Stimulated activated CD4-positive, alpha-beta T cell treated with anti-CD3 and anti-CD28 coated beads, Interleukin-4, amount 100 ng/mL, for 48 hours (primary cell): ENCODE results near the gene RAX2.

Experiments
- DNase-seq, 2 donors: peaks; one replicate each; pipeline ENCODE4 v3.0.0-alpha.2; 2020; ENCODE audit warnings: low read depth in 2 of 2

RAX2 gene

DNA sequence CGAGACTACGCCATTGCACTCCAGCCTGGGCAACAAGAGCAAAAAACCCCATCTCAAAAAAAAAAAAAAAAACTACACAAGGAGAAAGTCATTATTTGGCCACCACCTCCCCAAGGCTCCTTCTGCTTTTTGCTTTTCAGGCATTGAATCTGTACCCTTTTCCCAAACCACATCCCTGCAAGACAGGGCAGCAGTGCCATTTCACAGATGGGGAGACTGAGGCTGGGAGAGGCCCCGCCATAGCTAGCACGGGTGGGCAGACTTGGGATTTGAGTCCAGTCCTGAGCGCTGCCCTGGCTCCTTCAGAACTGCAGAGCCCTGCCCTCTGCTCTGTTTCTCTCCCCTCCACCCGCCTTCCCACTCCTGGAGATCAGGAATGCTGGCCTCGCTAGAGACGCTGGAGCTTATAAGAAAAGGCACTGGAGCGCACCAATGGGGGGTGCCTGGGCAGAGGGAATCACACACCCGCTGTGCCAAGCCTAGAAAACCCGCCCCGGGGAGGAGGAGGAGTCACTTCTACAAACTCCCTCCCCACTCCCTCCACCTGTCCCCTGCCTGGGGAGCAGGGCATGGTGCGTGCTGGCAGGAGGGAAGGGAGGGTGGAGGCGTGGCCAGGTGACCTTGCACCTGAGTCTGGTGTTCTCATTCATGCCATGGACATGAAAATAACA is 46.3 kb downstream of the RAX2 start:
- DNase-seq, result no peak

DNA sequence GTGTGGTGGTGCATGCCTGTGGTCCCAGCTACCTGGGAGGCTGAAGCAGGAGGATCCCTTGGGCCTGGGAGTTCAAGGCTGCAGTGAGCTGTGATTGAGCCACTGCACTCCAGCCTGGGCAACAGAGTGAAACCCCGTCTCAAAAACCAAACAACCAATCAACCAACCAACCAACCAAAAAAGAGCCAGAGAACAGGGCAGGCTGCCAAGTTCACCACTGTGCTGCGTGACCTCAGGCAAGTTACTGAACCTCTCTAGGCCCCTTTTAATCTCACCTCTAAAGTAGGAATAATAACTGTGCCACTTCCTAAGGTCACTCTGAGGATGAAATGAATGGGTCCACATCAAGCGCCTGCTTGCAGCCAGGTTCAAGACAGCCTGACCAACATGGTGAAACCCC is 46.9 kb downstream of the RAX2 start:
- DNase-seq, result no peak

DNA sequence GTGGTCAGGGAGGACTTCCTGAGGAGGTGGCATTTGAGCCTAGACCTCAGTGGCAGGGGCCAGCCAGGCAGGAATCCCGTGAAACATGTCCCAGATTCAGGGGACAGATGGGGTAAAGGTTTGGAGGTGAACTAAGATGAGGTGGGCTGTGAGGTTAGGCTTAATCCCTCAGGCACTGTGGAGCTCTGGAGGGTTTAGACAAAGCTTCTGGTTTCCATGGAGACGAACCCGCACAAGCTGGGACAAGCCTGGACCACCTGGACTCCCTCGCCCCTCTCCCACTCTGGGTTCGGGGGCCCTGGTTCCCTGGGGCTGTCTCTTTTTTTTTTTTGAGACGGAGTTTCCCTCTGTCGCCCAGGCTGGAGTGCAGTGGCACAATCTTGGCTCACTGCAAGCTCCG is 48.1 kb downstream of the RAX2 start:
- no peak for DNase-seq

DNA sequence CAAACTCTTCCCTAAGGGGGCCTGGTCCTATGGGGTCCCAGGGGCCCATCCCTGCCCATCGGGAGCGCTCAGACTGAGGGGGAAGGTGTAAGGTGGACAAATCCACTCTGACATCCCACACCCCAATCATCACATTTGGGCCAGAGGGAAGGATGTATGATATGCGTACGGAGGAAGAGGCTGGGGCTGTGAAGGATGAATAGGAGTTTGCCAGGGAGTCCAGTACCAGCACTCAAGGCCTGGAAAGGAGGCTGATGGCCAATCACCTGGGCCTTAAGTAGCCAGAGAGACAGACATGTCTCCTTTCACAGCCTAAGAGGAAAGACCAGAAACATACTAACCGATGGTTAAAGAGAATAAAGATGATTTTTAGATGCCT is 48.9 kb downstream of the RAX2 start:
- DNase-seq, result no peak

DNA sequence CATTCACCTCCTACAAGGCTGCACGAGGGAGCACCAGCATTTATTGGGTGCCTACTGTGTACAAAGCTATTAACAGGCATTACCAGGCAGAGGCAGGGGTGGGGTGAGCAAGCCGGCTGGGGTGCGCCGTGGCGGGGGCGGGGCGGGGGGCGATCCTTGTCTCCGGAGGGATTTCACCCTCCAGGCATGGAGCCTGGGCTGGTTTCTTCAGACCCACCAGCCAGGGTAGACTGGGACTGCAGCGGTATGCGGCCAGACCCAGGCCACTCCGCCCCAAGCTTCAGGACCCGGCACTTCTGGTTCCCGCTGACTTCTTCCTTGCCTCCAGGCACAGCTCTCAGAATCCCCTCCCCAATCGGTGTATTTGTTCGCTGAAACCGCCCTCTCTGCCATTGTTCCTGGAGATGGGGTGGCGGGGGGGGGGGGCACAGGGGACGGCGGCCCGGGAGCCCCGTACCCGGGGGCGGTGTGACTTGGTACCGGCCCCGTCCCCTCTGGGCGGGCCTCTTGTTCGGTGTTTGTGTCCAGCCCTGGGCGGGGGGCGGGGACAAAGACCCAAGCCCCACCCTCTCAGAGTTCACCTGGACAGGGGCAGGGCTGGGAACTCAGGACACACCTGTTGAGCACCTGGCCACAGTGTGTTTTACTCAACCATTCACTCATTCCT is 49.5 kb downstream of the RAX2 start:
- no peak for DNase-seq

DNA sequence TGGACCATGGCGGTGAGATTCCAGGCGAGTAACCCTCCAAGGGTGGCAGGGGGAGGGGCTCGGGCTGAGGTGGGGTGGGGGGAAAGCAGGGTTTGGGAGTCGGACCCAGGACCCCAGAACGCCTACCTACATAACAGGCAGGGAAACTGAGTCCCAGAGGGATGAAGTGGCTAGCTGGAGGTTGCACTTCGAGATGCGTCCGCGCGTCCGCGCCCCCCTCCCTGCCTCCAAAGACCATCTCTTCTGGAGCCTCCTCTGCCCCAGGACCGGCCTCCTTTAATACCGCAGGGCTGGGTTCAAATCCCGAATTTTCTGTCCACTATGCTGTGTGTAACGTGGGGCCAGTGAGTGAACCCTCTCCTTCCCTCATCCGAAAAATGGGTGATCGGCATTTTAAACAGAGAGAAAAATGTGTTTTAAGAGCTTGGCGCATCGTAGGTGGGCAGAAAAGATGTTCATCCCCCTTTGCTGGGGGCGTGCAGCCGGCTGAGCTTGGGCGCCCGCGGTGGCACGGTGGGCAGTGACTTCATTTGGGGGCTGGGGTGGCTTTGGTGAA is 50.1 kb downstream of the RAX2 start:
- DNase-seq, result no peak

DNA sequence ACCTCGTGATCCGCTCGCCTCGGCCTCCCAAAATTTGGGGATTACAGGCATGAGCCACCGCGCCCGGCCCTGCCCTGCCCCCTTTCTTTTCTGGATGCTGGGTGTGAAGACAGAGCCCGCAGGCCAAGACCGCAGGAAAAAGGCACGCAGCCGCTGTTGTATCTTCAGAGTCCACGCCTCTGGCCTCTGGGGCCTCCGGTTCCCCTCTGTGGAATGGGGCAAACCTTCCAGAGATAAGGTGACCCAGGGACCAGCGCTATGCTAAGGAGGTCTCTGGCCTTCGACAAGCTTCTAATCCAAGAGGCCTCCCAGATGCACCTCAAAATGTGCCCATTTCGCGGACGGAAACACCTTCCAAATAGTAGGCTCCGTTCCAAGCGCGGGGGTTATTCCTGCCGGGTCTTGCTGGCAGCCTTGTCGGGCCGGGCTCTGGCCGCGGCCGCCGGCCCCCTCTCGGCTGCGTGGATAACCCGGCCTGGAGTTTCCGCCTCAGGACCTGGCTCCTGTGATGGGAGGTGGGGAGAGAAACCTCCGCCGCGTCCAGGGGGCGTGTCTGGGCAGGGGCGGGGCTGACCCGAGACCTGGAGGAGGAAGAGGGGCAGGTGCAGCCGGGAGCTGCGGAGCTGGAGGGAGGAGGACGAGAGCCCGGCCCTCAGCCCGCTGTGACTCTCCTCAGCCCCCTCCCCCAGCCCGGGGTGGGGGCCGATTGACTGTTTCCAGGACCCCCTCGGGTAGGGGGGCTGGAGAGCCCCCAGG is 50.7 kb downstream of the RAX2 start:
- DNase-seq, result peak; percentile 87 to 88

DNA sequence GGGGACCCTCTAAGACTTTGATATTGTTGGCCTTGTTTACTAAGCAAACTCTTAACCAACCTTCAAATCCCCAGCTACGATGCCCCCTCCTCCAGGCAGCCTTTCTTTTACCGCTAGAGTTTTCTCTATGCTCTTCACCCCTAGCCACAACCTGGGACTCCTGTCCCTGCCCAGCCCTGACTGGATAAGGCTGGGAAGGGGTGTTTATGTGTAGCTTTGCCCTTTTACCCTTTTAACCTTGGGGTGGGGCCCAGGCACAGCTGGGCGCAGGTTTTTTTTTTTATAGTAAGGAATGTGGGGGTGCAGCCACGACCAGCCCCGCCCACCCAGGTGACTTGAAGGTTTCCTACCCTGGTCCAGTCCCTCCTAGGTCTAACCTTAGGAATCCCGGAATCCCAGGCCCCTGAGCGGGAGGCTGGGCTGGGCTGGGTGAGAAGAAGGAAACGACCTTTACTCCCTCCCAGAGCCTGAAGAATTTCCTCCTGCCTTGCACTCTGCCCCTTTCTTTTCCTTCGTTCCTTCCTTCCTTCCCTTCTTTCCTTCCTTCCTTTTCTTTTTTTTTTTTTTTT is 51.6 kb downstream of the RAX2 start:
- no peak for DNase-seq

DNA sequence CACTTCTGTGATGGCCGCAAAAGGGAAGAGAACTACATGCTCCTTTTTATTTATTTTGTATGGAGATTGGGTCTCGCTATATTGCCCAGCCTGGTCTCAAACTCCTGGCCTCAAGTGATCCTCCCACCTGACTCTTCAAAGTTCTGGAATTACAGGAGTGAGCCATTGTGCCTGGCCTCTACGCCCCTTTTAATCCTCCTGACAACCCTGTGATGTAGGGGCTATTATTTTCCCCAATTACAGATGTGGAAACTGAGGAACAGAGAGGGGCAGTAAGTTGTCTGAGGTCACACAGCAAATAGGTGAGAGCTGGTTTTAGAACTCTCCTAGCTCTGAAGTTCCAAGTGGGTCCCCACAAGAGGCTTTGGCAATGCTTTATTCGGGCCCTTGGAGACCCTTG is 52.2 kb downstream of the RAX2 start:
- DNase-seq, result no peak
